Measurements from ENCODE around the gene AZGP1.
"Not testable (repeated sequence)": the region's sequence is repeated elsewhere in the genome, so short reads cannot be mapped to it uniquely, and the experiment has no call there.

The AZGP1 gene

GRCh38 chr7:100017875-100018274, 42.0 kb upstream of the AZGP1 start:
- no peak overlapping the region for H3K4me3 ChIP-seq (replicated peaks in 1 of 2; ENCODE audit: low read depth in 2 of 2, low read length in 2 of 2)
- TF ChIP-seq, protein P1, sequence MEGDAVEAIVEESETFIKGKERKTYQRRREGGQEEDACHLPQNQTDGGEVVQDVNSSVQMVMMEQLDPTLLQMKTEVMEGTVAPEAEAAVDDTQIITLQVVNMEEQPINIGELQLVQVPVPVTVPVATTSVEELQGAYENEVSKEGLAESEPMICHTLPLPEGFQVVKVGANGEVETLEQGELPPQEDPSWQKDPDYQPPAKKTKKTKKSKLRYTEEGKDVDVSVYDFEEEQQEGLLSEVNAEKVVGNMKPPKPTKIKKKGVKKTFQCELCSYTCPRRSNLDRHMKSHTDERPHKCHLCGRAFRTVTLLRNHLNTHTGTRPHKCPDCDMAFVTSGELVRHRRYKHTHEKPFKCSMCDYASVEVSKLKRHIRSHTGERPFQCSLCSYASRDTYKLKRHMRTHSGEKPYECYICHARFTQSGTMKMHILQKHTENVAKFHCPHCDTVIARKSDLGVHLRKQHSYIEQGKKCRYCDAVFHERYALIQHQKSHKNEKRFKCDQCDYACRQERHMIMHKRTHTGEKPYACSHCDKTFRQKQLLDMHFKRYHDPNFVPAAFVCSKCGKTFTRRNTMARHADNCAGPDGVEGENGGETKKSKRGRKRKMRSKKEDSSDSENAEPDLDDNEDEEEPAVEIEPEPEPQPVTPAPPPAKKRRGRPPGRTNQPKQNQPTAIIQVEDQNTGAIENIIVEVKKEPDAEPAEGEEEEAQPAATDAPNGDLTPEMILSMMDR (IDR thresholded peaks at IDR 0.05; ENCODE audit: low read depth, low read length) = no peak
- DNase-seq (ENCODE audit: low read depth in 2 of 2) = no peak

DNA sequence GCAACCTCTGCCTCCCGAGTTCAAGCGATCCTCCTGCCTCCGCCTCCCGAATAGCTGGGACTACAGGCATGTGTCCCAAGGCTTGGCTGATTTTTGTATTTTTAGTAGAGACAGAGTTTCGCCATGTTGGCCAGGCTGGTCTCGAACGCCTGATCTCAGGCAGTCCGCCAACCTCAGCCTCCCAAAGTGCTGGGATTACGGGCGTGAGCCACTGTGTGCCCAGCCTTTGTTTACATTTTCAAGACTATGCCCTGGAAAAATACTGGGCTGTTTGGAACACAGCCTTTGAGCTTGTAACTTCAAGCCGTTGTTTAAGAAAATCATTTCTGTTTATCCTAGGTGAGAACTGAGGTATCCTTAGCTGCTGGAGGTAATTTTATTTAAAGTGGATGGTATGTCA, 41.5 kb upstream of the AZGP1 start:
- DNase-seq (ENCODE audit: low read depth in 2 of 2) = no peak
- TF ChIP-seq, protein P1 (IDR thresholded peaks at IDR 0.05; ENCODE audit: low read depth, low read length) = no peak
- no peak overlapping the region for H3K4me3 ChIP-seq (replicated peaks in 1 of 2; ENCODE audit: low read depth in 2 of 2, low read length in 2 of 2)

GRCh38 chr7:100016215-100016901, 40.5 kb upstream of the AZGP1 start:
- peak overlapping the region; percentile 99 for H3K4me3 ChIP-seq (replicated peaks in 1 of 2; ENCODE audit: low read depth in 2 of 2, low read length in 2 of 2)
- peak in 1 of 2 donors; percentile 28 for DNase-seq (ENCODE audit: low read depth in 2 of 2)
- TF ChIP-seq, protein P1 (IDR thresholded peaks at IDR 0.05; ENCODE audit: low read depth, low read length) = no peak

- TF ChIP-seq, protein P1 (IDR thresholded peaks at IDR 0.05; ENCODE audit: low read depth, low read length) = no peak
- peak within 1 kb of the TSS; percentile 99 for H3K4me3 ChIP-seq (replicated peaks in 1 of 2; ENCODE audit: low read depth in 2 of 2, low read length in 2 of 2)
- DNase-seq (ENCODE audit: low read depth in 2 of 2) = peak; percentile 95 to 96
Observed at GRCh38 chr7:100015232-100016214, 39.7 kb upstream of the AZGP1 start, which contains the start of gene ZKSCAN1. ZKSCAN1 (plus strand) TSS chr7:100015596; CDS start chr7:100023507, 7,911 bp downstream.

- no peak for DNase-seq (ENCODE audit: low read depth in 2 of 2)
- TF ChIP-seq, protein P1 (IDR thresholded peaks at IDR 0.05; ENCODE audit: low read depth, low read length) = no peak
Observed at GRCh38 chr7:100013328-100013676, 37.5 kb upstream of the AZGP1 start.

DNA sequence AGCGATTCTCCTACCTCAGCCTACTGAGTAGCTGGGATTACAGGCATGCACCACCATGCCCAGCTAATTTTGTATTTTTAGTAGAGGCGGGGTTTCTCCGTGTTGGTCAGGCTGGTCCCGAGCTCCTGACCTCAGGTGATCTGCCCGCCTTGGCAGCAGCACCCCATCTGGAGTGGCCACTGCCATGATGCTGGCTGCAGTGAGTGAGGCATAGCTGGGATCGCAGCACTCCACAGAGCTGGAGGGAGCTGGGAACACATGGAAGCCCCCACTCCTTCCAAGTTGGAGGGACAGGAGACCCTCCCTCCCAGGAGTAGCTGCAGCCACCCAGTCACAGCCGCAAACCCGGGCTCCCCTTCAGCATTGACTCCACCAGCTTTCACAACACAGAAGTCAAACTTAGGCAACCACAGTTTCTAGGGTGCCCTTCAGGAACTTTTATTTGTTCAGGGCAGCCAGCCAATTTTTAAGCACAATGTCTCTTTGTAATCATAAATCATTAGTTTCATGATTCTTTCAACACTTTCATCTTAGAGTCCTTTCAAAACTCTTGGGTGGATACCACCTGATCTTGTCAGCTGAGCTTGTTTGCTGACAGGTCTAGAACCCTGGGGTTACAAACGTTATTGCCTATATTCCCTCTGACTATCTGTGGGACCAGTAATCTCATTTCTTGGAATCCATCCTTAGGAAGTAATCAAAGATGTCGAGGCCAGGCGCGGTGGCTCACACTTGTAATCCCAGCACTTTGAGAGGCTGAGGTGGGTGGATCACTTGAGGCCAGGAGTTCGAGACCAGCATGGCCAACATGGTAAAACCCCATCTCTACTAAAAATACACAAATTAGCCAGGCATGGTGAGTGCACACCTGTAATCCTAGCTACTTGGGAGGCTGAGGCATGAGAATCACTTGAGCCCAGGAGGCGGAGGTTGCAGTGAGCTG, 36.8 kb upstream of the AZGP1 start:
- not testable (repeated sequence) for H3K4me3 ChIP-seq (replicated peaks in 1 of 2; ENCODE audit: low read depth in 2 of 2, low read length in 2 of 2); DNase-seq (ENCODE audit: low read depth in 2 of 2)

More at GRCh38 chr7:100013328-100013676, 37.5 kb upstream of the AZGP1 start:
- H3K4me3 ChIP-seq (replicated peaks in 1 of 2; ENCODE audit: low read depth in 2 of 2, low read length in 2 of 2) = no peak overlapping the region
